Activated gamma-delta T cell (primary cell): ENCODE results near the gene MAST1.
"Not testable (repeated sequence)": the region's sequence is repeated elsewhere in the genome, so short reads cannot be mapped to it uniquely, and the experiment has no call there.

Source experiments
- DNase-seq: peaks from one replicate; lab custom pipeline; 2025; lab: John Stamatoyannopoulos, UW

Gene MAST1

GRCh38 chr19:12872255-12872654 lies 33.9 kb downstream of the MAST1 start:
- DNase-seq, result no peak

GRCh38 chr19:12872941-12873890 lies 34.9 kb downstream of the MAST1 start:
- no peak for DNase-seq

GRCh38 chr19:12873891-12874745 lies 35.8 kb downstream of the MAST1 start:
- DNase-seq, result no peak

DNA sequence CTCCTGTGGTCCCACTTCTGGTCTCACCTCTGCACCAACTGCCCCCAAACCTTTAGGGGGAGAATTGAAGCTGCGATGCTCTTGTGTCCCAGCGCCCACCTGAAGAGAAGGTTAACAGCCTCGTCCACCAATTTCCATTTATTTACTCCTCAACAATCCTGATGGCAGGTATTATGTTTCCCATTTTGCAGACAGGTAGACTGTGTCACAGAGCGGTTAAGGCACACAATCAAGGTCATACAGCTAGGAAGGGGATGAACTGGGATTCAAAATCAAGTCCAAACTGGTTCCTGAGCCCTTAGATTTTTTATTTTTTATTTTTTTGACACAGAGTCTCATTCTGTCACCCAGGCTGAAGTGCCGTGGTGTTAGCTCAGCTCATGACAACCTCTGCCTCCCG lies 36.8 kb downstream of the MAST1 start:
- no peak for DNase-seq

- DNase-seq, result no peak
Observed at GRCh38 chr19:12880551-12881171, 42.3 kb downstream of the MAST1 start.

GRCh38 chr19:12881172-12881808 lies 43.0 kb downstream of the MAST1 start, which contains the start of gene DNASE2:
Gene DNASE2 (minus strand): TSS chr19:12881449. CDS start chr19:12881375, 74 bp downstream.
- DNase-seq, result peak; percentile 55

DNA sequence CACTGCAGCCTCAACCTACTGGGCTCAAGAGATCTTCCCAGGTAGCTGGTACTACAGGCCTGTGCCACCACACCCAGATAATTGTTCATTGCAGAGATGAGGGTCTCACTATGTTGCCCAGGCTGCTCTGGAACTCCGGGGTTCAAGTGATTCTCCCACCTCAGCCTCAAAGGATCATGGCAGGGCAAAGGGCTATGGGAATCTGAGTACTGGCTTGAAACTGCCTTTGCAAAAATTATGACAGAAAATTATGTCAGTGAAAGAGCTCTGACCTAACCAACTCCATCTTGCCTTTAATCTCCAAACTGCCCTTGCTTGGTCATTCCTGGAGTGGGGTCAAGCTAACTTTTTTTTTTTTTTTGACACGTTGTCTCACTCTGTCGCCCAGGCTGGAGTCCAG lies 44.3 kb downstream of the MAST1 start:
- no peak for DNase-seq

DNA sequence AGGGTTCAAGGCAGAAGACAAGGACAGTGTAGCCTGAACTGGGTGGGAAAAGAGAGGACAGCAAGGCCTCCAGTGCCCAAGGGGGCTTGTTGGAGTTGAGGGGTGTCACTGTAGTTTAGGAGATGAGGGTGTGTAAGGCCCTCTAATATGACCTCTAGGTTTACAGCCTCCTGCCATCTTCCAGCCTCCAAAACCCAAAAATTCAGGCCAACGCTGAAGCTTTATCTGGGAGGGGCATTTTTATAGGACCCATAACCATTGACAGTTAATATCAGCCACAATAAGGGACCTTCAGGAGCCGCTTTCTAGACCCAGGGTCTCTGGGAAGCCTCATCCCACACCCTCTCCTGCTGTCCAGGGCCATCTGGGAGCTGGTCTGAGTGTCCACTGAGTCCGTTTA lies 45.9 kb downstream of the MAST1 start:
- DNase-seq, result no peak

GRCh38 chr19:12884627-12884925 lies 46.3 kb downstream of the MAST1 start:
- no peak for DNase-seq

- peak; percentile 59 for DNase-seq
Observed at GRCh38 chr19:12884926-12885748, 46.8 kb downstream of the MAST1 start.

DNA sequence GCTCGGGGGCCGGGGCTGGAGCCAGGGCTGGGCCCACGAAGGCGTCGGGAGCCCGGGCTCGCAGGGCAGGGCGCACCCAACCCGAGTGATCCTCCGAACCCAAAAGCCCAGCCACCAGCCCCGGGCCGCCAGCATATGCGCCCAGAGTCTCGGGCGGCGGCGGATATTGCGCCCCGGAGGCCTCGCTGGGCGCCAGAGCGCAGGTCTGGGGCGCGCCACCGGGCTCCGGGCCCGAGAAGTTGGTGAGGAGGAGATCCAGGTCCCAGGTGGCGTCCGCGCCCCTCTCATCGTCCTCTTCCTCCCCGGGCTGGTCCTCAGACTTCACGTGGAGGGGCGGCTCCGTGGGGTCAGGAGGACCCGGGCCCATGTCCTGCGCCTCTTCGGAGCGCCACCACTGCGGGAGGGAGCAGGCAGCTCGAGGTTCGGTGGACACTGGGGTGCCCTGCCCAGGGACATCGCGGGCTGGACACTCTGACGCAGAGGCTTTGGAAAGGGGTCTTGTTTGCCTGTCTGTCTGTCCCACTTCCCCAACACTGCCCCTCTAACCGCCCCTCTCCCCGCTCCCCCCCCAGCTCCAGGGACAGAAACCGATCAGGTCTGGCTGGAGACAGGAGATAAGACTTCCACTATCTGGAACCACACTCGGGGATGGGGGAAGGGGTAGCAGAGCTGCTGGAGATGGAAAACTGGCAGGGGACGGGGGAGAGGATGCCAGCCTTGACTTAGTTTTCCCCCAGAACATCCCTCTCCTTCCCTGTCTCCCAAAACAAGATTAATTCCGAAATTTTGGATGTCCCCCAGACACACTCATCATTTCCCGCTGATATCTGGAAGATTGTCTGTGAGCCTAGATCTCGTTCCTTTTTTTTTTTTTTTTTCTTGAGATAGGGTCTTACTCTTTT lies 47.7 kb downstream of the MAST1 start:
- no peak for DNase-seq

GRCh38 chr19:12886651-12886968 lies 48.3 kb downstream of the MAST1 start:
- DNase-seq, result no peak

DNA sequence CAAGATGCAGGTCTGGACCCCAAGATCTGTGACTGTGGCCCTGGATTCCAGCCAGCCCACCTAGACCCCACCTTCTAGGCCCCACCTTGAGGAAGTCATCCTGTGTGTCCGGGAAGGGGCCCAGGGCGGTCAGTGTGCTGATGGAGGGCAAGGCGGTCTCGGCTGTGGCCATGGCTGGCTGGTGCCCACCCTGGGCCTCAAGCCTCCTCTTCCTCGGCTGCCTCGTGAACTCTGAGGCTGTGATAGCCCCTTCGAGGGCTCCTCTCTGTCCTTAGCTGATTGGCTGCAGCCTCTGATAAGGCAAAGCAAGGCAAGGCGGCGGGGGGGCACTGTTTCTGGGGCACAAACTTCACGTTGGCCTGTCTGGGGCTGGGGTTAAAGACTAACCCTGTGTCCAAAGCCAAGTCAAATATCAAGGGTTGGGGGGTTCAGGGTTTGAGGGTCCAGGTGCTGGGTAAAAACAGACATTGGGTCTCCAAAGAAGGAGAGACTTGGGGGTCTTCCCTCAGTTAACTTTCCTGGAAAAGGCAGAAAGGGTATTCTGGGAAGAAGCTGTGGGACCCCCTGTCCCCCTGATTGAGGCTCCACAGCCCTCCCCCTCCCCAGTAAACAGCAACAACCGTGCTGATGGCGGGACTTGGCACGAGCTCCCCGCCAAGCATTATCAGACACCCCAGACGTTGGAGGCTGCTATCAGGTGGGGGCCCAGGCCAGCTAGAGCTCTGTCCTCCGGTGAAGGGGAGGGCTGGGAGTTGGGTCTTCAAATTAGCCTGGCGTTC lies 48.8 kb downstream of the MAST1 start, which contains the start of gene KLF1:
Gene KLF1 (minus strand): TSS at position 233 of the 779 bp plus-strand sequence. CDS start 61 bp downstream, at position 172.
- DNase-seq, result no peak

GRCh38 chr19:12888006-12888603 lies 49.8 kb downstream of the MAST1 start:
- DNase-seq, result no peak

DNA sequence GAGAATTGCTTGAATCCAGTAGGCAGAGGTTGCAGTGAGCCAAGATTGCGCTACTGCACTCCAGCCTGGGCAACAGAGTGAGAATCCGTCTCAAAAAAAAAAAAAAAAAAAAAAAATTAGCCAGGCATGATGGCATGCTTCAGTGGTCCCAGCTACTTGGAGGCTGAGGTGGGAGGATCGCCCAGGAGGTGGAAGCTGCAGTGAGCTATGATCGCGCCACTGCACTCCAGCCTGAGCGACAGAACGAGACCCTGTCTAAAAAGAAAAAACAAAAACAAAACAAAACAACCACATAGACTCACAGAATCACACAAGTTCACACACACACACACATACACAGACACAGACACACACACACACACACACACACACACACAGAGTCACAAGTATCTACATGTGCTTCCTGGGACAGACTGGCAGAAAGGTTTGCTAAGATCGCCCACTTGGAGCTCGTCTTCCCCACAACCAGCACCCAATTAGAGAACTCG lies 52.0 kb downstream of the MAST1 start:
- DNase-seq, result not testable (repeated sequence)

DNA sequence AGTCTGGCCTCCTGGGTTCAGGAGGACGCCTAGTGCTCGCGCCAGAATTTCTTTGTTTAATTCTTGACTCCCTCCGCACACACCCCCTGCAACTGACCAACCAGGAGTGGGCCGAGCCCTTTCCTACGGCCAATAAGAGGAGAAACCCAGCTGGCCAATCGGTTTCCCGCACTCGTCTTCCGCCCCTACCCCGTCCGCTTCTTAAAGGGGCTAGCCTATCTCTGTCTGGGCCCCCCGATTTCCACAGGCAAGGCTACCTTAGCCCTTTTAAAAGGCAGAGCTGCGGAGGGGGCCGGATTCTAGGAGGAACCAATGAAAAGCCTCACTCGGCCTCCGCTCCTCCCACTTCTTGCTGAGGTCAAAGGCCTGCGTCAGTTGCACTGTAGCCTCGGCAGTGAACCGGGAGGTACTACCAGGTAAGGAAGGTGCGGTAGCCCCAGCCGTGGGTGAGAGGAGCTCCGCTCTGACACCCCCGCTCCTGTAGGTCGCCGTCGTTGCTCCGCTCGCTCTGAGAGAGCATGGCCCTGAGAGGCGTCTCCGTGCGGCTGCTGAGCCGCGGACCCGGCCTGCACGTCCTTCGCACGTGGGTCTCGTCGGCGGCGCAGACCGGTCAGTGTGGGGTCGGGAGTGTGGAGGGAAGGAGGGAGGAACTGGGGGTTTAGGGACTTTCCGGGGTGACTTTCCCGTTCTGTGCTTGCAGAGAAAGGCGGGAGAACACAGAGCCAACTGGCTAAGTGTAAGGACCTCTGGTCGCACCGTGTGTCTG lies 52.7 kb downstream of the MAST1 start, which contains the start of gene GCDH:
Gene GCDH (plus strand): TSS at position 374 of the 766 bp plus-strand sequence. CDS start 145 bp downstream, at position 519.
- DNase-seq, result peak; percentile 55

DNA sequence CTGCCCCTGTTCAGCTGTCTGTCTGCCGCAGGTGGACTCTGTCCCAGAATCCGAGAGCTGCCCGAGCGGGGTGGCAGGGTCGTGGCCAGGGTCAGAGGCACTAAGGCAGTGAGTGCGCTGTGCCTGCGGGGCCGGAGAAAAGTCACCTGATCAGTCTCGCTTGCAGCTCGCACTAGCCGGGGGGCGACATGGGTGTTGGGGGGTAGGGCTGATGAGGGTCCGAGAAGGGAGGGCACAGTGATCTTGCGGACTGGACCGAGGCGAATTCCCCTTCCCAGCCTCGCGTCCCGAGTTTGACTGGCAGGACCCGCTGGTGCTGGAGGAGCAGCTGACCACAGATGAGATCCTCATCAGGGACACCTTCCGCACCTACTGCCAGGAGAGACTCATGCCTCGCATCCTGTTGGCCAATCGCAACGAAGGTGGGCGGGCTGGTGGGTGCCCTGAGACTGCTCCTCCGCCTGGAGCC lies 53.3 kb downstream of the MAST1 start:
- no peak for DNase-seq
